AG09319 (cell line): ENCODE data around the gene CMBL.

Experiments used
- DNase-seq: peaks from one replicate; pipeline ENCODE4 v3.0.0-alpha.2; 2010; ENCODE audit warnings: low read depth; ENCODE audit errors: extremely low read depth
- TF ChIP-seq, protein P1 (sequence below): IDR thresholded peaks from 2 replicates; pipeline ENCODE4 v1.5.1; 2011; ENCODE audit warnings: low read depth, mild to moderate bottlenecking, inconsistent platforms, low read length, moderate library complexity

The CMBL gene

GRCh38 chr5:10330511-10331230, 23.0 kb upstream of the CMBL start:
- DNase-seq, result no peak
- TF ChIP-seq, protein P1, sequence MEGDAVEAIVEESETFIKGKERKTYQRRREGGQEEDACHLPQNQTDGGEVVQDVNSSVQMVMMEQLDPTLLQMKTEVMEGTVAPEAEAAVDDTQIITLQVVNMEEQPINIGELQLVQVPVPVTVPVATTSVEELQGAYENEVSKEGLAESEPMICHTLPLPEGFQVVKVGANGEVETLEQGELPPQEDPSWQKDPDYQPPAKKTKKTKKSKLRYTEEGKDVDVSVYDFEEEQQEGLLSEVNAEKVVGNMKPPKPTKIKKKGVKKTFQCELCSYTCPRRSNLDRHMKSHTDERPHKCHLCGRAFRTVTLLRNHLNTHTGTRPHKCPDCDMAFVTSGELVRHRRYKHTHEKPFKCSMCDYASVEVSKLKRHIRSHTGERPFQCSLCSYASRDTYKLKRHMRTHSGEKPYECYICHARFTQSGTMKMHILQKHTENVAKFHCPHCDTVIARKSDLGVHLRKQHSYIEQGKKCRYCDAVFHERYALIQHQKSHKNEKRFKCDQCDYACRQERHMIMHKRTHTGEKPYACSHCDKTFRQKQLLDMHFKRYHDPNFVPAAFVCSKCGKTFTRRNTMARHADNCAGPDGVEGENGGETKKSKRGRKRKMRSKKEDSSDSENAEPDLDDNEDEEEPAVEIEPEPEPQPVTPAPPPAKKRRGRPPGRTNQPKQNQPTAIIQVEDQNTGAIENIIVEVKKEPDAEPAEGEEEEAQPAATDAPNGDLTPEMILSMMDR, result no peak

DNA sequence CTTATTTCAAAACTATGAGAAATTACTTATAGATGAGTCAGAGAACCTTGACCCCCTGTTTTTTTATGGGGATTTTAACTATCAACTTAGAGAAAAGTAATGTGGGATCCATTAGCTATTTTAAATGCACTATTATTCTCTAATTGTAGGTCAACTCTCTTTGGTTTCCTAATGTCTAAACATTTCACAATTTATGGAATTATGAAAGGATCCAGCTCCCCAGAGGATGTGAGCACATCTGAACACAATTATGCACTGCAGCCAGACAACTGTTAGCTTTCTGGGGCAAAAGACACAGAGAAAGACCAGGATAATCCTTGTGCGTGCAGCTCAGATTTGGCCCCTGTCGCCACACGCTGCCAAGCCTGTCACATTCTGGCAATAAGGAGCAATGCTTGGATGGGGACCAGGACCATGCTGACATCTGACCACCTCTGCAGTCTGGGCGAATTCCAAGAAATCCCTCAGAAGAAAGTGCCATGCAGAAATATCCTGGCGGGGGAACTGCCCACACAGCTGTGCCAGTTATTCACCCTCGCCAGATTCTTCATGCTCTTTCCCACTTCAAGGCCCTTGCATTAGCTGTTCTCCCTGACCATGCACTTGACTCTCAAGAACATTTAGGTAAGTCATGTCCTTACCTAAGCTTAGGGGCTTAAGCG, 22.2 kb upstream of the CMBL start:
- DNase-seq, result peak; percentile 89
- TF ChIP-seq, protein P1, result no peak

GRCh38 chr5:10329446-10329819, 21.7 kb upstream of the CMBL start:
- no peak for DNase-seq
- TF ChIP-seq, protein P1, result no peak

DNA sequence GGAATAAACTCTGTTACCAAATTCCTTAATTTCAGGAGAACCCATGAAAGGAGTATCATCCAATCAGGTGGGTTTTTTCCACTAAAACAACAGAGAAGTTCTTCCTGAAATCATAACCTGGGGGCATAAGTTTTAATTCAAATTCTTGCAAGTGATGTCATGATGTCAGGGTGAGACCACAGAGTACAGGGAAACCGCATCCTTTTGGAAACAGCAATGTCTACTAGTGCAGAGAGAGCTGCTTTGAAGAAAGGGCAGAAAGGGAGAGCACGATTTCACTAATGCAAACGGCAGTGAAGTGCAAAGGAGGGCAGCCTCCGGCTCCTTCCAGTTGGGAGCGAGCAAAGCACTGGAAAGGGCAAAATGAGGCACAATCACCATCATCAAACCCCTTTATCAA, 20.6 kb upstream of the CMBL start:
- DNase-seq, result no peak
- TF ChIP-seq, protein P1, result no peak

DNA sequence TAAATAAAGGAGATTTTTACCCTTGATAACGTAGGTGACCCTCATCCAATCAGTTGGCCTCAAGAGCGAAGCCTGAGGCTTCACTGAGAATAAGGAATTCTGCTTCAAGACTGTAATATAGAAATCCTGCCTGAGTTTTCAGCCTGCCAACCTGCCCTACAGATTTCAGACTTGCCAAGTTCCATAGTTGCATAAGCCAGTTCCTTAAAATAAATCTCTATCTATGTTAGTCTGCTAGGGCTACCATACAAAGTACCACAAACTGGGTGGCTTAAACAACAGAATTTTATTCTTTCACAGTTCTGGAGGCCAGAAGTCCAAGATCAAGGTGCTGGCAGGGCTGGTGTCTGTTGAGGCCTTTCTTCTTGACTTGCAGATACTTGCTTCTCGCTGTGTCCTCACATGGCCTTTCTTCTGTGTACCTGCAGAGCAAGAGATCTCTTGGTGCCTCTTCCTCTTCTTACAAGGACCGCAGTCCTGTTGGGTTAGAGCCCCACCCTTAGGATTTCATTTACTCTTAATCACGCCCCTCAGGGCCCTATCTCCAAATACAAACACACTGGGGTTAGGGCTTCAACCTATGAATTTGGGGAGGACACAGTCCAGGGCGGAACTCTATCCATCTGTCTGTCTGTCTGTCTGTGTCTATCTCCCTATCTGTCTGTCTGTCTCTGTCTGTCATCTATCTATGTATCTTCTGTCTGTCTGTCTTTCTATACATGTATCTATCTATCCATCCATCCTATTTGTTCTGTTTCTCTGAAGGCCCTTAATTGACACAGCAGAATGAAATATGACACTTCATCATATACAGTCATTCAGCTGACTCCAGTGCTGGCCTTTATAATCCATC, 17.0 kb upstream of the CMBL start:
- no peak for DNase-seq
- TF ChIP-seq, protein P1, result no peak

- TF ChIP-seq, protein P1, result no peak
- DNase-seq, result no peak
These were observed 16.1 kb upstream of the CMBL start for GRCh38 chr5:10323588-10324488.
